HepG2 (cell line): Measurements from ENCODE around the gene PDILT. TPM values are rescaled to one million over a fixed set of nuclear protein-coding genes. Genes with fewer than 3 reads are reported as not detected.

Experiments
- ATAC-seq: fragments of 200-7000 bp; cut with Tn5 transposase; 3 replicates; pipeline ENCODE4 v1.9.1; 2020; ENCODE audit warnings: mild to moderate bottlenecking, moderate library complexity
- BruUV-seq: library from RNA; stranded (reverse); fragments of 400-500 nt; replicated peaks from 2 replicates; lab custom pipeline; 2021; lab: Mats Ljungman, UMichigan
- CTCF ChIA-PET: fragments of 300-600 bp; formaldehyde crosslinking; extraction: SDS; loops from one replicate; lab custom pipeline; 2021; ENCODE audit warnings: low total read pairs, inconsistent platforms, low intra/inter-chr PET ratio; lab: Yijun Ruan, JAX
- POLR2A ChIA-PET: fragments of 350-600 bp; sonication (Branson Sonifier 250); formaldehyde crosslinking; loops from one replicate; lab custom pipeline; 2020; ENCODE audit warnings: antibody characterized with exemption, inconsistent platforms; lab: Yijun Ruan, JAX
- DNase-seq: peaks from one replicate; pipeline ENCODE4 v3.0.0-alpha.2; 2015; ENCODE audit warnings: low spot score
- FAIRE-seq: peaks from 3 replicates; lab custom pipeline; 2011; peaks lifted over from hg19 to GRCh38; lab: Jason Lieb, UNC
- H2AFZ ChIP-seq: one replicate; pipeline ENCODE4 v1.6.1; 2011; ENCODE audit warnings: low read length, inconsistent platforms
- H3K27ac ChIP-seq: fragments of 300-600 bp; 3 replicates; pipeline ENCODE4 v1.8.0; 2011; ENCODE audit warnings: mixed run types, mild to moderate bottlenecking, mixed read lengths, low read length, inconsistent platforms; ENCODE audit not compliant: insufficient read depth; ENCODE audit errors: extremely low read length
- H3K27me3 ChIP-seq, 2 experiments: fragments of 200-600 bp in 1 of 2; 2 replicates in 1 of 2; 3 replicates in 1 of 2; pipeline versions ENCODE4 v1.6.0 to v1.8.0; 2011; ENCODE audit warnings: low read length in 2 of 2, mild to moderate bottlenecking in 2 of 2, moderate library complexity in 2 of 2, inconsistent platforms in 1 of 2; ENCODE audit not compliant: insufficient read depth in 2 of 2, control insufficient read depth in 1 of 2
- H3K36me3 ChIP-seq, 2 experiments: fragments of 200-600 bp in 1 of 2; replicated peaks in 1 of 2; 2 replicates in 1 of 2; 3 replicates in 1 of 2; pipeline versions ENCODE4 v1.5.1 to v1.8.0; 2011; ENCODE audit warnings: low read length in 2 of 2, inconsistent platforms in 1 of 2; ENCODE audit not compliant: insufficient read depth in 2 of 2, control insufficient read depth in 1 of 2
- H3K4me1 ChIP-seq: 2 replicates; pipeline ENCODE4 v1.5.1; 2012; ENCODE audit warnings: low read length, inconsistent platforms; ENCODE audit not compliant: insufficient read depth
- H3K4me2 ChIP-seq: 2 replicates; pipeline ENCODE4 v1.6.0; 2011; ENCODE audit warnings: low read depth, low read length, inconsistent platforms
- H3K4me3 ChIP-seq, 3 experiments: fragments of 200-600 bp in 1 of 3; sonication (generic), shearing (Covaris generic) in 1 of 3; replicated peaks in 1 of 3; 2 replicates each; pipeline ENCODE4 v1.5.1; 2011 to 2016; ENCODE audit warnings: low read length in 3 of 3, inconsistent platforms in 2 of 3, low read depth in 2 of 3, mild to moderate bottlenecking in 2 of 3, control low read depth in 1 of 3, mixed read lengths in 1 of 3; ENCODE audit not compliant: insufficient read depth in 1 of 3
- H3K79me2 ChIP-seq: one replicate; pipeline ENCODE4 v1.6.1; 2011; ENCODE audit warnings: low read length, inconsistent platforms; ENCODE audit not compliant: insufficient read depth
- H3K9ac ChIP-seq: 2 replicates; pipeline ENCODE4 v1.6.0; 2011; ENCODE audit warnings: mild to moderate bottlenecking, low read depth, low read length, inconsistent platforms; ENCODE audit not compliant: insufficient read depth
- H3K9me3 ChIP-seq: 2 replicates; pipeline ENCODE4 v1.5.1; 2012; ENCODE audit warnings: mild to moderate bottlenecking, low read length
- H4K20me1 ChIP-seq: 2 replicates; pipeline ENCODE4 v1.6.0; 2011; ENCODE audit warnings: inconsistent platforms, mild to moderate bottlenecking, low read length, moderate library complexity; ENCODE audit not compliant: insufficient read depth
- ARNTL ChIP-seq: sonication (generic); formaldehyde crosslinking; IDR thresholded peaks from 2 replicates; pipeline ENCODE4 v1.4.0; 2020; ENCODE audit warnings: mild to moderate bottlenecking, missing genetic modification reagents
- CREBL2 ChIP-seq: sonication (generic); formaldehyde crosslinking; IDR thresholded peaks from 2 replicates; pipeline ENCODE4 v1.8.1; 2023; ENCODE audit warnings: missing genetic modification reagents, mild to moderate bottlenecking, borderline replicate concordance
- KAT2B ChIP-seq: fragments of 150-350 bp; IDR thresholded peaks from 2 replicates; pipeline ENCODE4 v1.6.1; 2014; ENCODE audit warnings: low read depth, low read length, borderline replicate concordance
- MAFF ChIP-seq: IDR thresholded peaks from 2 replicates; pipeline ENCODE4 v1.6.1; 2011; ENCODE audit warnings: low read depth, low read length, improper control_type of control experiment
- MZF1 ChIP-seq: sonication (generic); formaldehyde crosslinking; IDR thresholded peaks from 2 replicates; pipeline ENCODE4 v1.8.1; 2023; ENCODE audit warnings: mild to moderate bottlenecking, missing genetic modification reagents, borderline replicate concordance
- SALL1 ChIP-seq: sonication (generic); formaldehyde crosslinking; IDR thresholded peaks from 2 replicates; pipeline ENCODE4 v1.8.0; 2022; ENCODE audit warnings: mild to moderate bottlenecking, missing genetic modification reagents
- TSC22D2 ChIP-seq: sonication (generic); formaldehyde crosslinking; IDR thresholded peaks from 2 replicates; pipeline ENCODE4 v1.5.1; 2020; ENCODE audit warnings: missing genetic modification reagents, mild to moderate bottlenecking, borderline replicate concordance
- ZNF234 ChIP-seq: sonication (generic); formaldehyde crosslinking; conservative IDR thresholded peaks from 2 replicates; pipeline ENCODE4 v1.5.1; 2020; ENCODE audit warnings: mild to moderate bottlenecking, missing genetic modification reagents
- ZNF326 ChIP-seq: sonication (generic); formaldehyde crosslinking; IDR thresholded peaks from 2 replicates; pipeline ENCODE4 v1.4.0; 2020; ENCODE audit warnings: missing genetic modification reagents, borderline replicate concordance
- ZNF501 ChIP-seq: sonication (generic); formaldehyde crosslinking; IDR thresholded peaks from 2 replicates; pipeline ENCODE4 v1.5.1; 2020; ENCODE audit warnings: mild to moderate bottlenecking, moderate library complexity, missing genetic modification reagents
- ZNF598 ChIP-seq: sonication (generic); formaldehyde crosslinking; IDR thresholded peaks from 2 replicates; pipeline ENCODE4 v1.5.1; 2020; ENCODE audit warnings: mild to moderate bottlenecking, missing genetic modification reagents, borderline replicate concordance
- whole genome bisulfite sequencing: methylation state at CpG from one replicate; pipeline ENCODE4 v1.1.6; 2017; ENCODE audit warnings: low lambda C conversion rate; 5-methylcytosine and 5-hydroxymethylcytosine counted together
- in situ Hi-C: cut with HindIII; loops from 2 replicates; pipeline ENCODE4 v1.10.0; 2017; ENCODE audit warnings: low pct_unique_long_range_greater_than_20kb; ENCODE audit not compliant: extremely low pct_ligation_motif_present
- intact Hi-C: fragments of 100-400 bp; cut with micrococcal nuclease; formaldehyde crosslinking; loops from one replicate; pipeline ENCODE4 v1.10.0; 2022; ENCODE audit not compliant: unreplicated experiment
- polyA plus RNA-seq, 8 experiments: library from polyadenylated mRNA; depleted of rRNA in 3 of 8; stranded (reverse) in 7 of 8; unstranded in 1 of 8; fragments of >200 nt; fragmentation: Illumina TruSeq in 4 of 8; extraction: Trizol in 4 of 8; gene quantifications; 2 replicates each; pipeline versions ENCODE4 v1.2.1 to v1.2.3, GENCODE V29; 2011 to 2016; ENCODE audit warnings: low read depth in 4 of 8, missing spikeins in 1 of 8, mixed read lengths in 1 of 8; ENCODE audit not compliant: insufficient read depth in 1 of 8
- total RNA-seq, 5 experiments: library from RNA; depleted of rRNA; stranded (reverse); fragments of >200 nt; fragmentation: Illumina TruSeq; extraction: Trizol; gene quantifications; 2 replicates each; pipeline ENCODE4 v1.2.3, GENCODE V29; 2016; ENCODE audit warnings: low read depth in 1 of 5
- TF ChIP-seq, protein P1 (sequence below): sonication (generic); formaldehyde crosslinking; IDR thresholded peaks from 2 replicates; pipeline ENCODE4 v1.5.0; 2020; ENCODE audit warnings: mild to moderate bottlenecking, missing genetic modification reagents
- TF ChIP-seq, protein P2 (sequence below): sonication (generic); formaldehyde crosslinking; IDR thresholded peaks from 2 replicates; pipeline ENCODE4 v1.8.0; 2022; ENCODE audit warnings: mild to moderate bottlenecking, missing genetic modification reagents

The PDILT gene
- total and polyA plus RNA-seq, 2 of the 13 experiments (the other 11 are each of a cell fraction or from before 2014, with no cell fraction given): not detected

DNA sequence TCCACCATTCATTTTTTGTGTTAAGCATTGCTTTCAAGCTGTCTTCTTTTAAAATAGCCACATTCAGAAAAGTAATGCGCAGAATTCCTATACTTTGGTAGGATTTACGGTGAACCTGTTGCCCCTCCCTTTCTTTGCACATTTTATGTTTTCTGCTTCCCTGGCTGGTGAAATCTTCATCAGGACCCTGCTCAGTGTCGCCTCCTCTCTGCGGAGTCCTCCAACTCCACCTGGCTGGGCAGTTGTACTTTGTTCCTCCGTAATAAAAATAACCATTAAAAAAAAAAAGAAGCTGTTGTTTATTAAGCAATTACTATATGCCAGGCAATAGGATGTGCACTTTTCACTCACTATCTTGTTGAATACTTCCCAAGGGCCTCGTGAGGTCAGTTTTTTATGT lies 54.9 kb downstream of the PDILT start:
- H3K79me2 ChIP-seq: no peaks in the 10 kb centered on the region
- no peak overlapping the region for H3K4me3 ChIP-seq
- intact Hi-C loops (no loop called here), in situ Hi-C loops (no loop called here)
- no peak overlapping the region for H3K4me2 ChIP-seq
- ATAC-seq (no peak), FAIRE-seq (no peak), DNase-seq (no peak)
- no peaks in the 10 kb centered on the region for H3K9me3 ChIP-seq
- peaks cover 9% of the 10 kb centered on the region for H3K4me1 ChIP-seq
- no peak overlapping the region for H2AFZ ChIP-seq
- no peak overlapping the region for H3K27ac ChIP-seq
- H3K9ac ChIP-seq: no peak overlapping the region
- ChIA-PET CTCF (no interaction called here), POLR2A (no interaction called here)
- no peaks in the 10 kb centered on the region for H3K36me3 ChIP-seq
- no peaks in the 10 kb centered on the region for H4K20me1 ChIP-seq
- no peaks in the 10 kb centered on the region for H3K27me3 ChIP-seq
- TF ChIP-seq, protein P1, sequence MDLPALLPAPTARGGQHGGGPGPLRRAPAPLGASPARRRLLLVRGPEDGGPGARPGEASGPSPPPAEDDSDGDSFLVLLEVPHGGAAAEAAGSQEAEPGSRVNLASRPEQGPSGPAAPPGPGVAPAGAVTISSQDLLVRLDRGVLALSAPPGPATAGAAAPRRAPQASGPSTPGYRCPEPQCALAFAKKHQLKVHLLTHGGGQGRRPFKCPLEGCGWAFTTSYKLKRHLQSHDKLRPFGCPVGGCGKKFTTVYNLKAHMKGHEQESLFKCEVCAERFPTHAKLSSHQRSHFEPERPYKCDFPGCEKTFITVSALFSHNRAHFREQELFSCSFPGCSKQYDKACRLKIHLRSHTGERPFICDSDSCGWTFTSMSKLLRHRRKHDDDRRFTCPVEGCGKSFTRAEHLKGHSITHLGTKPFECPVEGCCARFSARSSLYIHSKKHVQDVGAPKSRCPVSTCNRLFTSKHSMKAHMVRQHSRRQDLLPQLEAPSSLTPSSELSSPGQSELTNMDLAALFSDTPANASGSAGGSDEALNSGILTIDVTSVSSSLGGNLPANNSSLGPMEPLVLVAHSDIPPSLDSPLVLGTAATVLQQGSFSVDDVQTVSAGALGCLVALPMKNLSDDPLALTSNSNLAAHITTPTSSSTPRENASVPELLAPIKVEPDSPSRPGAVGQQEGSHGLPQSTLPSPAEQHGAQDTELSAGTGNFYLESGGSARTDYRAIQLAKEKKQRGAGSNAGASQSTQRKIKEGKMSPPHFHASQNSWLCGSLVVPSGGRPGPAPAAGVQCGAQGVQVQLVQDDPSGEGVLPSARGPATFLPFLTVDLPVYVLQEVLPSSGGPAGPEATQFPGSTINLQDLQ (CRISPR knock-in tag): no peak
- TF ChIP-seq KAT2B (no peak), ZNF501 (CRISPR knock-in tag) (no peak)
- TF ChIP-seq, all 625 proteins: peak for 0
- WGBS: 77% methylated on average over 6 of the region's 6 CpGs
- no TSS peak for BruUV-seq

- no peaks in the 10 kb centered on the region for H4K20me1 ChIP-seq
- H3K27me3 ChIP-seq: no peaks in the 10 kb centered on the region
- no TSS peak for BruUV-seq
- H3K4me3 ChIP-seq: no peak overlapping the region
- in situ Hi-C loops (no loop called here), intact Hi-C loops (no loop called here)
- DNase-seq (no peak), ATAC-seq (peak; percentile 72), FAIRE-seq (no peak)
- ChIA-PET POLR2A (no interaction called here), CTCF (no interaction called here)
- no peak overlapping the region for H2AFZ ChIP-seq
- peaks cover 7% of the 10 kb centered on the region; the same call in 1 of the 2 replicates for H3K4me1 ChIP-seq
- no peaks in the 10 kb centered on the region for H3K79me2 ChIP-seq
- WGBS: 75% methylated on average over 62 of the region's 77 CpGs
- no peak overlapping the region for H3K9ac ChIP-seq
- no peak overlapping the region for H3K27ac ChIP-seq
- H3K4me2 ChIP-seq: no peak overlapping the region
- no peaks in the 10 kb centered on the region for H3K9me3 ChIP-seq
- H3K36me3 ChIP-seq: no peaks in the 10 kb centered on the region
- TF ChIP-seq MAFF (no peak), ZNF598 (CRISPR knock-in tag) (peak; percentile 20; the same call in 1 of the 2 replicates), ARNTL (no peak), MZF1 (CRISPR knock-in tag) (no peak), ZNF326 (CRISPR knock-in tag) (no peak), CREBL2 (CRISPR knock-in tag) (no peak), TSC22D2 (CRISPR knock-in tag) (no peak), ZNF234 (no peak), SALL1 (no peak)
- TF ChIP-seq, protein P2, sequence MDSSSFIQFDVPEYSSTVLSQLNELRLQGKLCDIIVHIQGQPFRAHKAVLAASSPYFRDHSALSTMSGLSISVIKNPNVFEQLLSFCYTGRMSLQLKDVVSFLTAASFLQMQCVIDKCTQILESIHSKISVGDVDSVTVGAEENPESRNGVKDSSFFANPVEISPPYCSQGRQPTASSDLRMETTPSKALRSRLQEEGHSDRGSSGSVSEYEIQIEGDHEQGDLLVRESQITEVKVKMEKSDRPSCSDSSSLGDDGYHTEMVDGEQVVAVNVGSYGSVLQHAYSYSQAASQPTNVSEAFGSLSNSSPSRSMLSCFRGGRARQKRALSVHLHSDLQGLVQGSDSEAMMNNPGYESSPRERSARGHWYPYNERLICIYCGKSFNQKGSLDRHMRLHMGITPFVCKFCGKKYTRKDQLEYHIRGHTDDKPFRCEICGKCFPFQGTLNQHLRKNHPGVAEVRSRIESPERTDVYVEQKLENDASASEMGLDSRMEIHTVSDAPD (CRISPR knock-in tag): no peak
Measured at GRCh38 chr16:20348365-20349185, 56.0 kb downstream of the PDILT start.
